ENCODE results near the gene CDAN1.
A peak's percentile ranks its signal among the peaks of the same experiment; 100 is the strongest.
"Not testable (repeated sequence)": the region's sequence is repeated elsewhere in the genome, so short reads cannot be mapped to it uniquely, and the experiment has no call there.

CDAN1 gene

DNA sequence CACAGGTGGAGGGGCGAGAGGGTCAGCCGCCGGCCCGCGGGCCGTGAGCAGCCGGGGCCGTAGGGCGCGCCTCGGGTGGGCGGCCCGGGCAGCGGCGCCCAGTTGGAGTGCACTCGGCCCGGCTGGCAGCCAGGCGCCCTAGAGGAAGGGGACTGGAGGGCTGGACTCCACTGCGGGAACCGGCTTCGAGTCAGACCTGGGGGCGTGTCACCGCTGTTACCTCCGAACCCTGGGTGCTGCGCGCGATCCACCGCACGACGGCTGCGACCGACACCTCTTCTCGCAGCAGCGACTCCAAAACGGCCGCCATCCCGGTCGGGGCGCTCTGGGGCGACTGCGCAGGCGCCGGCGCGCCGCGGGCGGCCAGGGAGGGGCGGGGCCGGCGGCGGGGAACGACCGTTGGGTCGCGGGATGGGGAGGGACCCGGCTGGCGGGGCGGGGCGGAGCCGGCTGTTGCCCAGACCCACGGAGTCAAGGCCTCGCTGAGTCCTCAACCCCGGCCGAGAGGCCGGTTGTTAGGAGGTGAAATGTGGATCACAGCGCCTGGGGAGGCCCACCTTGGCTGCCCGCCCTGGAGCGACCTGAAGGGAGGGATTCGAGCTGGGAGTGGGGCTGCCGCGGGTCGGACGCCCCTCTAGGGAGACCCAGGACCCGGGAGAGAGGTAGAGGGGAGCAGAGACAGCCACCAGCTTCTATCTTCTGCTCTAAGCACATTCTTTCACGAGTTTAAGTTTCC, at the start of gene CDAN1:
CDAN1 (minus strand) TSS at position 336 of the 736 bp plus-strand sequence; CDS start at position 310, 26 bp downstream.
- DNase-seq = peak; percentile 92

GRCh38 chr15:42785569-42785968, 48.6 kb upstream of the CDAN1 start:
- no peak for DNase-seq

- no peak for DNase-seq
These were observed 47.8 kb upstream of the CDAN1 start for GRCh38 chr15:42784705-42785104.

- DNase-seq = no peak
These were observed 45.8 kb upstream of the CDAN1 start for GRCh38 chr15:42782716-42783115.

DNA sequence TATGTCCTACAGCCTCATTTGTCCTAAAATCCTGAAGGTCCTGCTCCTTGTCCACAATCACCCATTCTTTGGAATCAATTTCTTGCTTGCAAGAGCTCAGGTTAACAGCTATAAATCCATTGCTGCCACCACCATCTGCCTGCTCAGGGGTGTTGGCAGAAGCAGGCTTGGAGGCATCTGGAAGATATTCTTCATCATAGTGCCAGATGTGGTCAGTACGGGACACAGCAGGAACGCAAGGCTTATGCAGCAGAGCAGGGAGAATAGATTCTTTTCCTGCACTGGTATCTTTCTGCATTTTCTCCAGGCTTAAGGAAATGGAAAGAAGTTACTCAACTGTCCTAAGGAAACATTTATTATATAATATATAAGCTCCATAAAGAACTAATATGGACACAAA, 38.5 kb upstream of the CDAN1 start:
- DNase-seq = no peak

DNA sequence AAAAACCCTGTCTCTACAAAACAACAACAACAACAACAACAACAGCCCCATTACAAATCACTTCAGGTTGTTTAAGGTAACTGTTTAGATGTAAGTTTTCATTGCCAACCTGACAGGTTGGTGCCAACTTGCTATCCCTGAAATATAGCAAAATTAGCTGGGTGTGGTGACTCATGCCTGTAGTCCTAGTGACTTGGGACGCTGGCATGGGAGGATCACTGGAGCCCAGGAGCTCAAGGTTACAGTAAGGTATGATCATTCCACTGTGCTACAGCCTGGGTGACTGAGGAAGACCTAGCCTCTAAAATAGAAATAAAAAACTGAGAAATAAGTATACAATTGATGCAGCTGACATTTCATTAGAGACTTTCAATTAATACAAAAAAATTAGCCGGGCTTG, 36.0 kb upstream of the CDAN1 start:
- DNase-seq = no peak

DNA sequence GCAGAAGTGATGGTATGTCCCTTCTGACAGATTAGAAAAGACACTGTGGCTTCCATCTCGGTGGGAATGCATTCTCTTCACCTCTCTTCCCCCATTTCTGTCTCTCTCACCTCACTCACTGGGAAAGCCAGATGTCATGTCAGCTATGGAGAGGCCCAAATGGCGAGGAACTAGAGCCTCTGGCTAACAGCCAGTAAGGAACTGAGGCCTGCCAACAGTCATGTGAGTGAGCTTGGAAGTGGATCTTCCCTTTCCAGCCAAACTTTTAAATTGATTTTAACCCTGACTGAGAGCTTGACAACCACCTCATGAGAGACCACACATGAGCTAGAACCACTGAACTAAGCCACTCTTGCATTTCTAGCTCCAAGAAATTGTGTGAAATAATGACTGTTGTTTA, 35.2 kb upstream of the CDAN1 start:
- no peak for DNase-seq

DNA sequence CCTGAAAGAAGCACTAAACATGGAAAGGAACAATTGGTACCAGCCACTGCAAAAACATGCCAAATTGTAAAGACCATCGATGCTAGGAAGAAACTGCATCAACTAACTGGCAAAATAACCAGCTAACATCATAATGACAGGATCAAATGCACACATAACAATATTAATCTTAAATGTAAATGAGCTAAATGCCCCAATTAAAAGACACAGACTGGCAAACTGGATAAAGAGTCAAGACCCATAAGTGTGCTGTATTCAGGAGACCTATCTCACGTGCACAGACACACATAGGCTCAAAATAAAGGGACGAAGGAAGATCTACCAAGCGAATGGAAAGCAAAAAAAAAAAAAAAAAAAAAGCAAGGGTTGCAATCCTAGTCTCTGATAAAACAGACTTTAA, 29.2 kb upstream of the CDAN1 start:
- not testable (repeated sequence) for DNase-seq

GRCh38 chr15:42764154-42764731, 27.3 kb upstream of the CDAN1 start:
- DNase-seq = not testable (repeated sequence)

DNA sequence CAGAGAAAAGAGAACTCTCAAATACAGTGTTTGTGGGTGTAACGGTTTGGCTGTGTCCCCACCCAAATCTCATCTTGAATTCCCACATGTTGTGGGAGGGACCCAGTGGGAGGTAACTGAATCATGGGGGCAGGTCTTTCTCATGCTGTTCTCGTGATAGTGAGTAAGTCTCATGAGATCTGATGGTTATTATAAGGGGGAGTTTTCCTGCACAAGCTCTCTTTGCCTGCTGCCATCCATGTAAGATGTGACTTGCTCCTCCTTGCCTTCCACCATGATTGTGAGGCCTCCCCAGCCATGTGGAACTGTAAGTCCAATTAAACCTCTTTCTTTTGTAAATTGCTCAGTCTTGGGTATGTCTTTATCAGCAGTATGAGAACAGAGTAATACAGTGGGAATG, 24.9 kb upstream of the CDAN1 start:
- DNase-seq = not testable (repeated sequence)

GRCh38 chr15:42760759-42761158, 23.8 kb upstream of the CDAN1 start:
- no peak for DNase-seq

DNA sequence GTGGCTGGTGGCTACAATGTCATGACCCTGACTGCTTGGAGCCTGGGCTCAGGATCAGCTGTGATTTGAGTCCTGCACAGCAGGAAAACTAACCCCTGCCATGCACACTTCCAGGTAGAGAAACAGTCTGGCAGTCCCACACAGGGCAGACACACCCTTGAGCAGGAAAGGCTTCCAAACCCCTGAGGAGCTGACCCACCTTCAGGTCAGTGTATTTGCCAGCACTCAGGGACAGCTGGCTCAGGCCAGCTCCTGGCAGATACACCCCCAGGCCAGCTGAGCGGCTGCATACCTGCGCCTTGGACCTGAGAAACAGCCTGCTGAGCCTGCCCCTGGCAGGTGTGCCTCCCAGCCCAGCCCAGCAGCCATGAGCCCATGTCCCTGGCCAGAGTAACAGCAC, 22.2 kb upstream of the CDAN1 start:
- no peak for DNase-seq

DNA sequence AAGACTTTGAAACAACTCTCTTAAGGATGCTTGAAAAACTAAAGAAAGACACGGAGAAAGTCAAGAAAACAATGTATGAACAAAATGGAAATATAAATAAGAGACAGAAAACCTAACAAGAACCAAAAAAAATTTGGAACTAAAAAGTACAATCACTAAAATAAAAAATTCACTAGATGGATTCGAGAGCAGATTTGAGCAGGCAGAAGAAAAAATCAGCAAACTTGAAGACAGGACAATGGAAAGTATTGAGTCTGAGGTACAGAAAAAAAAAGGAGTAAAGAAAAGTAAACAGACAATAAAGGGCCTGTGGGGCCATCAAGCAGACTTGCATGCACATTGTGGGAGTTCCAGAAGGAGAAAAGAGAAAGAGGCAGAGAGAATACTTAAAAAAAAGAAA, 13.4 kb upstream of the CDAN1 start:
- DNase-seq = no peak

- no peak for DNase-seq
These were observed 12.3 kb upstream of the CDAN1 start for GRCh38 chr15:42749266-42749665.

GRCh38 chr15:42744195-42744594, 7.3 kb upstream of the CDAN1 start:
- DNase-seq = no peak

DNA sequence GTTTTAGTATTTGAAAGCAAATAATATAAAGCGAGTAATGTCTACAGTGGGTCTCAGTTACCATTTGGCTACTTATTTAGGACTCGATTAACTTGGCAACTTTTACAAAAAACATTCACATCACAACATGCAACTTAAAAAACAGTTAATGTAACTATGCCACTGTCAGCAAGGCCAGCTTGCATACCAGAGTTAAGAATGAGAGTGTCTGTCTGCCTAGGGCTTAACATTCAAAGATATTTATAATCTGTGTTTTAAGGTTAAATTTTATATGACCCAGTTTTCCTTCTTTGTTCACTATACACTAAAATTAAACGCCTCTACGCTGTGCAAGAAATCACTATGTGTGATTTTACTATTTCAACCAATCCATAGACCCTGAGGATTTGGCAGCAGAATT, 5.2 kb upstream of the CDAN1 start:
- no peak for DNase-seq

- no peak for DNase-seq
These were observed 4.8 kb upstream of the CDAN1 start for GRCh38 chr15:42741710-42742109.

GRCh38 chr15:42737529-42738328, 801 bp upstream of the CDAN1 start:
- DNase-seq = no peak

GRCh38 chr15:42736178-42736792, 643 bp downstream of the CDAN1 start:
- DNase-seq = peak; percentile 13

DNA sequence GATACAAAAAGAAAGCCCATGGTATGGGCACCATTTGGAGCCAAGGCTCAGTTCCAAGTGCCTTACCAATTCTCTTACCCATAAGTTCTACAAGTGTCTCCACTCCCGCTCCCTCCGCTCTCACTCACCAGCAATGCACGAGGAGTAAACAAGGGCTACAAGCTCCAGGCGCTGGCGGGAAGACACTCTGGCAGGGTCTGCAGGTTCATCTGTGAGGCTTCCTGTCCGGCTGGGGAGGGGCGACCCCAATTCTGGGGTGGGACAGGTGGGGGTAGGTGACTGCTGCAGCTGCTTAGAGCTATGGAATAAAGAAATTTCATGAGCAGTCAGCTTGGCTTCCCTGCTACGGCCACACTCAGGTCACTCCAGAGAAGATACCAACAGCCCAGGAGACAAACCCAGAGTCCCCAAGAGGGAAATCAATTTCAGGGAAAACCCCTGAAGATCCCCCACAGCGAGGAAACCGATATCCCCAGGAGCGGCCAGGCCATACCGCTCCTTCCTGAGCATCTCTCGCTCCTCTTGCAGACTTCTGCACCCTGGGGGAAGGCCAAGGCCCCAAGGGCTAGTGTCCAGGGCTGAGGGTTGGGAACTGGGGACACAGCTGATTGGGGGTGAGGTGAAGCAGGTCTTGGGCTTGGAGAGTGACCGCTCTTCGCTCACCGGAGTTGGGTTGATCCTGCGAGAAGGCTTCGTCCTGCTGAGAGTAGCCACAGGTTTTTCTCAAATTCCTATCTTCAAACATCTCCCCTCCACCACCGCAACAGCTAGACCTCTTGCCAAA, 1.4 kb downstream of the CDAN1 start:
- no peak for DNase-seq

DNA sequence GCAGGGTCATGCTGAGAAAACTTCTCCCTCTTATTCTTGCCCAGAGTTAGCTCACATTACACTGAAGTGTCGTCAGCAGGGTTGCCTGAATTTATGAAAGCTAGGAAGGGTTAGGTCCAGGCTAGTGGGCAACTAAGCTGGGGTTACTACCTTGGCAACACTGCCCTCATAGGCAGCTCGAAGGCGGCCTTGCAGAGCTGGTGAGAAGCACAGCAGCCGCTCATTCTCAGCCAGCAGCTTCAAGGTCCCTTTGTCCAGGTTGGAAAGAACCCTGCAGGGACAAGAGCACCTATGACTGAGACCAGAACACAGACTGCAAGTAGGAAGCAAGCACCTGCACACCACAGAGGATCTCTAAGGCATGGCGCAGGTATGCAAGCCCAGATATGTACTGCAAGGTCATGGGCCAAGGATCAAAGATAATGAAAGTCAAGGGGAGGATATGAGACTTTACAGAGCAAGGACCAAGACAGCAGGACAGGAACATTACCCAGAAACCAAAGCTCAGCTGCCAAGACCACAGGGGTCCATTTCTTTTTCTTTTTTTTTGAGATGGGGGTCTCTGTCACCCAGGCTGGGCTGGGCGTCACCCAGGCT, 2.8 kb downstream of the CDAN1 start:
- DNase-seq = no peak

- DNase-seq = no peak
These were observed 3.9 kb downstream of the CDAN1 start for GRCh38 chr15:42733027-42733426.

All from stimulated activated CD4-positive, alpha-beta T cell treated with anti-CD3 and anti-CD28 coated beads, Interleukin-4, amount 100 ng/mL, for 24 hours (primary cell).